ENCODE results near the gene RBM6. TPM values are rescaled to one million over a fixed set of nuclear protein-coding genes. Genes with fewer than 3 reads are reported as not detected.

The RBM6 gene
- total RNA-seq, 1 experiment from 2014 or later, result 72.0 TPM

DNA sequence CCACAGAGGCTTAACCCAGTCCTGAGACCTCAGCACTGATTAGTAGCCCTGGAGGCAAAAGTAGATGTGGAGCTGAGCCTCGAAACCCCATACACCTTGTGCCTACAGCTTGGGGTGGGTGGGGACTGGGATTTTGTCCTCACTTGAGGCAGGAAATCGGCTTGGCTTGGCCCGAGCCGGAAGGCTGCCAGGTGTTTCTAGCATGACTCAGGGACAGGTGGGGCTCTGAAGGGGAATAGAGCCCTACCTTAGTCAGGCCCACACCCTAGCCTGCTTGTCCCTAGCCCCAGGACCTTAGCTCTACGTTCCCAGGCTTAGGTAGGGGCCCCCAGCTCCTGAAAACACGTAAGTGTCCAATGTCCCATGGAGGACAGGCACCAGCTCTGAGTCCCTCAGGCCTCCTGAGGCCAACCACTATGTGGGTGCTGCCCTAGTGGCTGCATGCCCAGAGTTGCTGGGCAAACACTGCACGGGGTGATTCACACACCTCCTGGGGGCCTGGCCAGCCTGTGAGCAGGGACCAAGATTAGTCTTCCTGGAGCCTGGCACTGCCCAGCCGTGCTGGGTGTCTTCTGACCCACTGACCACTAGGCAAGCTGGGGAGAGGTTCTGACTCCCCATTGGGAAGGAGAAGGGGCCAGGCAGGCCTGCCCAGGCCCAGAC is 39.3 kb upstream of the RBM6 start:
- TF ChIP-seq, protein P1, sequence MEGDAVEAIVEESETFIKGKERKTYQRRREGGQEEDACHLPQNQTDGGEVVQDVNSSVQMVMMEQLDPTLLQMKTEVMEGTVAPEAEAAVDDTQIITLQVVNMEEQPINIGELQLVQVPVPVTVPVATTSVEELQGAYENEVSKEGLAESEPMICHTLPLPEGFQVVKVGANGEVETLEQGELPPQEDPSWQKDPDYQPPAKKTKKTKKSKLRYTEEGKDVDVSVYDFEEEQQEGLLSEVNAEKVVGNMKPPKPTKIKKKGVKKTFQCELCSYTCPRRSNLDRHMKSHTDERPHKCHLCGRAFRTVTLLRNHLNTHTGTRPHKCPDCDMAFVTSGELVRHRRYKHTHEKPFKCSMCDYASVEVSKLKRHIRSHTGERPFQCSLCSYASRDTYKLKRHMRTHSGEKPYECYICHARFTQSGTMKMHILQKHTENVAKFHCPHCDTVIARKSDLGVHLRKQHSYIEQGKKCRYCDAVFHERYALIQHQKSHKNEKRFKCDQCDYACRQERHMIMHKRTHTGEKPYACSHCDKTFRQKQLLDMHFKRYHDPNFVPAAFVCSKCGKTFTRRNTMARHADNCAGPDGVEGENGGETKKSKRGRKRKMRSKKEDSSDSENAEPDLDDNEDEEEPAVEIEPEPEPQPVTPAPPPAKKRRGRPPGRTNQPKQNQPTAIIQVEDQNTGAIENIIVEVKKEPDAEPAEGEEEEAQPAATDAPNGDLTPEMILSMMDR (conservative IDR thresholded peaks at IDR 0.05), result no peak
- no peak for TF ChIP-seq EZH2 (IDR thresholded peaks at IDR 0.05; ENCODE audit: low read depth)
- H3K27ac ChIP-seq, result peak overlapping the region; percentile 95
- peak overlapping the region; percentile 97 for H3K4me2 ChIP-seq

DNA sequence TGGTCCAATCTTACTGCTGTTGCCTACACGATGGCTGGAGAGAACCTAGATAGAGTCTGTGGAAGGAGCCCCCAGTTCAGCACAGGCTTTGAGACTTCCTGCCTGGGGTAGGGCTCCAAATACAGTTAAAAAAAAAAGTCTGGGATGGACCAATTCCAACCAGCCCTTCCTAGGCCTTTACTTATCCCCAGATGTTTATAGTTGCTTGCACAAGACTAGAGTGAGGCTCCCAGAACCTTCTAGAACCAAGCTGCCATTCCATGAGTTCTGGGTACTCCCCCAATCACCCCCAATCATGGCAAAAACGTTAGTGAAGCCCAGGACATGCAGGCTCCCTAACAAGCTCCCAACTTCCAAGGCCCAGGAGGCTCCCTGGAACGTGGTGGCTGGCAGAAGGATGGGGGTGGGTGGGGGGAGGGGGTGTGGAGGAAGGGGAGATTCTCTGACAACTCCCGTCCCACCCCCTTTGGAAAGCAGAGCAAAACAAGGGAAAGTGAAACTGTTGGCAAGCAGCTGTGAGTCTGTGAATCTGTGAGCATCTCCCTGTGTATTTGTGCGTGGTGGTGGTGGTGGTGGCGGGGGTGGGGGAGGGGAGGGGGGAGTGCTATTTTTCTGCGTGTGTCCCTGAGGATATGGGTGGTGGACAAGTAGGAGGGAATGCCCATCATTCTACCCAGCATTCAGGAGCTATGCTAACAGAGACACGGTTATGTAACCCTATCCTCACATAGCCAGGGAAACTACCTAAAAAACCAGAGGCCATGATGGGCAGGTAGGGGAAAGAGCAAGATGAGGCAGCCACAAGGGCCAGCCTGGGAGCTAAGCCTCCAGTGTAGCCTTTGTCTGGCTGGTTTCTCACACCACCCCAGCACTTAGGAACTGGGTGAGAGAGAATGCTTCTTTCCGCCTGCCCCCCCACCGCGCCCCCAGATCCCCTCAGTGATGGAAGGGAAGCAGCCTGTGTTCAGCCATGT is 38.3 kb upstream of the RBM6 start:
- Histone ChIP-seq H3F3A (ENCODE audit: insufficient read depth, low read depth) (peaks cover 45% of the 10 kb centered on the region), H3K9me2 (ENCODE audit: insufficient read depth) (no peaks in the 10 kb centered on the region), H2AFZ (no peak overlapping the region), H3K79me2 (ENCODE audit: low read depth) (peaks cover 61% of the 10 kb centered on the region), H3K4me2 (peak overlapping the region; percentile 97), H3K4me3 (peak overlapping the region; percentile 87), H4K20me1 (ENCODE audit: insufficient read depth) (peaks cover 2% of the 10 kb centered on the region), H3K9me3 (ENCODE audit: insufficient read depth, low read depth) (no peaks in the 10 kb centered on the region), H3K36me3 (ENCODE audit: low read depth) (peaks cover 13% of the 10 kb centered on the region; the same call in 1 of the 2 replicates), H3K27me3 (ENCODE audit: insufficient read depth, low read depth) (no peaks in the 10 kb centered on the region), H3K4me1 (replicated peaks; ENCODE audit: insufficient read depth) (peaks cover 46% of the 10 kb centered on the region), H3K27ac (peak overlapping the region; percentile 95)
- ChIA-PET POLR2A (ENCODE audit: unreplicated experiment) (interaction anchor here (0.5 kb wide), 2 partner anchors 20 to 30 kb away, joined by 4 read pairs; no protein-coding TSS in a partner anchor), CTCF (interaction anchor here (0.6 kb wide), 2 partner anchors 14 to 31 kb away, joined by 3 read pairs; no protein-coding TSS in a partner anchor)
- TF ChIP-seq, protein P1 (conservative IDR thresholded peaks at IDR 0.05), result no peak
- no peak for TF ChIP-seq EZH2 (IDR thresholded peaks at IDR 0.05; ENCODE audit: low read depth)
- peak in 1 of 2 experiments; percentile 51 for DNase-seq
- intact Hi-C loops (cut with micrococcal nuclease; ENCODE audit: unreplicated experiment), result loop anchor here (5.0 kb wide), 1 partner anchor 114 kb away; the partner anchor contains the start of gene IP6K1
- BruUV-seq (replicated peaks), result no TSS peak

More for the DNA sequence above, 39.3 kb upstream of the RBM6 start:
- Histone ChIP-seq H3K4me1 (replicated peaks; ENCODE audit: insufficient read depth) (peaks cover 37% of the 10 kb centered on the region), H4K20me1 (ENCODE audit: insufficient read depth) (peaks cover 3% of the 10 kb centered on the region), H2AFZ (no peak overlapping the region), H3K9me3 (ENCODE audit: insufficient read depth, low read depth) (no peaks in the 10 kb centered on the region), H3K9me2 (ENCODE audit: insufficient read depth) (no peaks in the 10 kb centered on the region), H3F3A (ENCODE audit: insufficient read depth, low read depth) (peaks cover 37% of the 10 kb centered on the region), H3K27me3 (ENCODE audit: insufficient read depth, low read depth) (no peaks in the 10 kb centered on the region), H3K4me3 (peak overlapping the region; percentile 87), H3K79me2 (ENCODE audit: low read depth) (peaks cover 61% of the 10 kb centered on the region), H3K36me3 (ENCODE audit: low read depth) (peaks cover 17% of the 10 kb centered on the region; the same call in 1 of the 2 replicates)
- CTCF ChIA-PET, result interaction anchor here (0.6 to 1.0 kb wide), 3 partner anchors 22 to 913 kb away, joined by 4 to 9 read pairs (median 8); partner anchors contain the start of gene INKA1
- intact Hi-C loops (cut with micrococcal nuclease; ENCODE audit: unreplicated experiment), result loop anchor here (1.0 to 5.0 kb wide), 2 partner anchors 29 to 113 kb away; partner anchors contain the start of genes IP6K1 and MON1A
- POLR2A ChIA-PET (ENCODE audit: unreplicated experiment), result interaction anchor here (0.5 to 1.4 kb wide), 12 partner anchors 17 to 299 kb away, joined by 3 to 15 read pairs (median 4); partner anchors contain the start of genes INKA1, MON1A and UBA7
- BruUV-seq (replicated peaks), result no TSS peak
- peak; percentile 95 to 98 for DNase-seq

Measured in PC-9 (cell line).